ACC112 (cell line): ENCODE results near the gene FAM180A.

ENCODE experiments used
- H2AFZ ChIP-seq: fragments of 200-600 bp; sonication (generic); one replicate; pipeline ENCODE4 v1.6.0; 2017; ENCODE audit warnings: antibody characterized with exemption, low read length; ENCODE audit not compliant: unreplicated experiment
- H3K27ac ChIP-seq: fragments of 200-600 bp; sonication (generic); 2 replicates; pipeline ENCODE4 v1.5.1; 2014; ENCODE audit warnings: low read depth, mild to moderate bottlenecking, antibody characterized with exemption, low read length, moderate library complexity
- H3K27me3 ChIP-seq: fragments of 200-600 bp; sonication (generic); 2 replicates; pipeline ENCODE4 v1.6.1; 2014; ENCODE audit warnings: mild to moderate bottlenecking, antibody characterized with exemption, low read length, moderate library complexity, mixed read lengths; ENCODE audit not compliant: insufficient read depth
- H3K36me3 ChIP-seq: fragments of 200-600 bp; sonication (generic); 2 replicates; pipeline ENCODE4 v1.6.1; 2016; ENCODE audit warnings: mild to moderate bottlenecking, antibody characterized with exemption, low read length, moderate library complexity, mixed read lengths; ENCODE audit not compliant: insufficient read depth
- H3K4me1 ChIP-seq: fragments of 200-600 bp; sonication (generic); one replicate; pipeline ENCODE4 v1.6.1; 2016; ENCODE audit warnings: low read length, mixed read lengths; ENCODE audit not compliant: insufficient read depth, unreplicated experiment, control insufficient read depth
- H3K4me3 ChIP-seq: fragments of 200-600 bp; sonication (generic); 2 replicates; pipeline ENCODE4 v1.5.1; 2014; ENCODE audit warnings: mild to moderate bottlenecking, low read depth, low read length
- H3K79me2 ChIP-seq: fragments of 200-600 bp; sonication (generic); one replicate; pipeline ENCODE4 v1.6.0; 2016; ENCODE audit warnings: low read length; ENCODE audit not compliant: control insufficient read depth, unreplicated experiment, insufficient read depth

The FAM180A gene

GRCh38 chr7:135757719-135758411, 9.3 kb upstream of the FAM180A start:
- Histone ChIP-seq H3K79me2 (no peaks in the 10 kb centered on the region), H3K27me3 (no peaks in the 10 kb centered on the region), H3K36me3 (no peaks in the 10 kb centered on the region), H3K4me3 (peak overlapping the region; percentile 65), H3K4me1 (peaks cover 27% of the 10 kb centered on the region), H2AFZ (peak overlapping the region; percentile 76), H3K27ac (peak overlapping the region; percentile 84)

- H3K27ac ChIP-seq, result no peak overlapping the region
- H3K79me2 ChIP-seq, result no peaks in the 10 kb centered on the region
- no peaks in the 10 kb centered on the region for H3K36me3 ChIP-seq
- H3K4me3 ChIP-seq, result no peak overlapping the region
- peaks cover 17% of the 10 kb centered on the region for H3K4me1 ChIP-seq
- no peak overlapping the region for H2AFZ ChIP-seq
- no peaks in the 10 kb centered on the region for H3K27me3 ChIP-seq
These were observed 7.6 kb upstream of the FAM180A start for GRCh38 chr7:135756191-135756590.

GRCh38 chr7:135755351-135755753, 6.7 kb upstream of the FAM180A start:
- H3K27ac ChIP-seq, result no peak overlapping the region
- no peaks in the 10 kb centered on the region for H3K27me3 ChIP-seq
- no peaks in the 10 kb centered on the region for H3K36me3 ChIP-seq
- no peak overlapping the region for H3K4me3 ChIP-seq
- no peak overlapping the region for H2AFZ ChIP-seq
- peaks cover 17% of the 10 kb centered on the region for H3K4me1 ChIP-seq
- no peaks in the 10 kb centered on the region for H3K79me2 ChIP-seq

- no peaks in the 10 kb centered on the region for H3K79me2 ChIP-seq
- H3K4me1 ChIP-seq, result peaks cover 17% of the 10 kb centered on the region
- no peak overlapping the region for H3K27ac ChIP-seq
- H2AFZ ChIP-seq, result no peak overlapping the region
- no peaks in the 10 kb centered on the region for H3K27me3 ChIP-seq
- H3K36me3 ChIP-seq, result no peaks in the 10 kb centered on the region
- no peak overlapping the region for H3K4me3 ChIP-seq
These were observed 5.2 kb upstream of the FAM180A start for GRCh38 chr7:135753616-135754413.

GRCh38 chr7:135747366-135747765, 1.2 kb downstream of the FAM180A start:
- H3K4me3 ChIP-seq, result peak overlapping the region; percentile 71
- H2AFZ ChIP-seq, result peak overlapping the region; percentile 88
- H3K27ac ChIP-seq, result peak overlapping the region; percentile 20; the same call in 1 of the 2 replicates
- H3K4me1 ChIP-seq, result peaks cover 57% of the 10 kb centered on the region
- H3K36me3 ChIP-seq, result no peaks in the 10 kb centered on the region
- H3K27me3 ChIP-seq, result no peaks in the 10 kb centered on the region
- H3K79me2 ChIP-seq, result peaks cover 14% of the 10 kb centered on the region

GRCh38 chr7:135745703-135746312, 2.8 kb downstream of the FAM180A start:
- H2AFZ ChIP-seq, result peak overlapping the region; percentile 33
- H3K27me3 ChIP-seq, result no peaks in the 10 kb centered on the region
- H3K27ac ChIP-seq, result peak overlapping the region; percentile 92
- peaks cover 14% of the 10 kb centered on the region for H3K79me2 ChIP-seq
- H3K4me1 ChIP-seq, result peaks cover 63% of the 10 kb centered on the region
- H3K36me3 ChIP-seq, result no peaks in the 10 kb centered on the region
- peak overlapping the region; percentile 32 for H3K4me3 ChIP-seq

GRCh38 chr7:135744938-135745702, 3.5 kb downstream of the FAM180A start:
- Histone ChIP-seq H3K4me1 (peaks cover 63% of the 10 kb centered on the region), H3K4me3 (peak overlapping the region; percentile 61; the same call in 1 of the 2 replicates), H2AFZ (peak overlapping the region; percentile 95), H3K27me3 (no peaks in the 10 kb centered on the region), H3K36me3 (no peaks in the 10 kb centered on the region), H3K27ac (peak overlapping the region; percentile 92), H3K79me2 (peaks cover 14% of the 10 kb centered on the region)

- peaks cover 14% of the 10 kb centered on the region for H3K79me2 ChIP-seq
- H2AFZ ChIP-seq, result peak overlapping the region; percentile 95
These were observed 4.5 kb downstream of the FAM180A start for GRCh38 chr7:135743907-135744731.

GRCh38 chr7:135742371-135742770, 6.2 kb downstream of the FAM180A start:
- Histone ChIP-seq H3K27me3 (no peaks in the 10 kb centered on the region), H3K4me3 (no peak overlapping the region), H3K4me1 (peaks cover 43% of the 10 kb centered on the region), H2AFZ (no peak overlapping the region), H3K27ac (no peak overlapping the region), H3K36me3 (no peaks in the 10 kb centered on the region), H3K79me2 (peaks cover under 1% of the 10 kb centered on the region)

More at GRCh38 chr7:135743907-135744731, 4.5 kb downstream of the FAM180A start:
- Histone ChIP-seq H3K36me3 (no peaks in the 10 kb centered on the region), H3K4me1 (peaks cover 61% of the 10 kb centered on the region), H3K27me3 (no peaks in the 10 kb centered on the region), H3K27ac (peak overlapping the region; percentile 92), H3K4me3 (peak overlapping the region; percentile 61)
